HEK293 (cell line): ENCODE results near the gene DNAJC13.

Experiments
- CTCF ChIA-PET: fragments of 350-600 bp; formaldehyde crosslinking; extraction: SDS; loops from one replicate; lab custom pipeline; 2021; ENCODE audit warnings: antibody characterized with exemption; lab: Yijun Ruan, JAX
- POLR2A ChIA-PET: fragments of 300-600 bp; formaldehyde crosslinking; extraction: SDS; loops from one replicate; lab custom pipeline; 2020; ENCODE audit warnings: antibody characterized with exemption, inconsistent platforms; lab: Yijun Ruan, JAX
- H3K27ac ChIP-seq: fragments of 200-500 bp; sonication (Bioruptor generic); 2 replicates; pipeline ENCODE4 v1.5.1; 2014; ENCODE audit warnings: low read depth, low read length, control low read depth, inconsistent platforms; ENCODE audit errors: extremely low read depth
- H3K36me3 ChIP-seq, 2 experiments: fragments of 200-500 bp in 1 of 2; sonication (Bioruptor generic) in 1 of 2; 1 replicate in 1 of 2; 2 replicates in 1 of 2; pipeline ENCODE4 v1.5.1; 2014 to 2017; ENCODE audit warnings: inconsistent platforms in 2 of 2, low read length in 2 of 2; ENCODE audit not compliant: control insufficient read depth in 2 of 2, insufficient read depth in 1 of 2
- H3K4me1 ChIP-seq: fragments of 200-500 bp; sonication (Bioruptor generic); 2 replicates; pipeline ENCODE4 v1.5.1; 2014; ENCODE audit warnings: mild to moderate bottlenecking, low read length, inconsistent platforms; ENCODE audit not compliant: control insufficient read depth, insufficient read depth
- H3K4me3 ChIP-seq: 2 replicates; pipeline ENCODE4 v1.5.1; 2011; ENCODE audit warnings: low read depth, mild to moderate bottlenecking, control low read depth, low read length, moderate library complexity
- H3K9me3 ChIP-seq: fragments of 200-500 bp; sonication (Bioruptor generic); 2 replicates; pipeline ENCODE4 v1.5.1; 2014; ENCODE audit warnings: low read depth, low read length, inconsistent platforms; ENCODE audit not compliant: control insufficient read depth, insufficient read depth
- PRDM1 ChIP-seq: fragments of 450-650 bp; formaldehyde crosslinking; IDR thresholded peaks from 2 replicates; pipeline ENCODE4; 2016; ENCODE audit warnings: missing biosample characterization, missing genetic modification characterization
- PRDM10 ChIP-seq: fragments of 450-650 bp; formaldehyde crosslinking; IDR thresholded peaks from 2 replicates; pipeline ENCODE4 v1.5.1; 2016; ENCODE audit warnings: missing biosample characterization, missing genetic modification characterization
- PRDM6 ChIP-seq: fragments of 450-650 bp; formaldehyde crosslinking; IDR thresholded peaks from 2 replicates; pipeline ENCODE4 v1.5.1; 2017; ENCODE audit warnings: missing biosample characterization, missing genetic modification characterization
- SP2 ChIP-seq: fragments of 450-650 bp; formaldehyde crosslinking; IDR thresholded peaks from 2 replicates; pipeline ENCODE4 v1.5.1; 2016; ENCODE audit warnings: missing biosample characterization, missing genetic modification characterization
- SP7 ChIP-seq: fragments of 450-650 bp; formaldehyde crosslinking; IDR thresholded peaks from 2 replicates; pipeline ENCODE4 v1.5.1; 2016; ENCODE audit warnings: missing biosample characterization, missing genetic modification characterization
- WT1 ChIP-seq: fragments of 450-650 bp; formaldehyde crosslinking; IDR thresholded peaks from 2 replicates; pipeline ENCODE4 v1.5.1; 2016; ENCODE audit warnings: missing biosample characterization, missing genetic modification characterization
- YY1 ChIP-seq: fragments of 450-650 bp; formaldehyde crosslinking; IDR thresholded peaks from 2 replicates; pipeline ENCODE4 v1.5.1; 2018; ENCODE audit warnings: missing biosample characterization, missing genetic modification characterization
- YY2 ChIP-seq: fragments of 450-650 bp; formaldehyde crosslinking; IDR thresholded peaks from 2 replicates; pipeline ENCODE4 v1.5.1; 2016; ENCODE audit warnings: missing biosample characterization, missing genetic modification characterization
- ZBTB1 ChIP-seq: fragments of 450-650 bp; formaldehyde crosslinking; IDR thresholded peaks from 2 replicates; pipeline ENCODE4 v1.5.1; 2016; ENCODE audit warnings: missing biosample characterization, missing genetic modification characterization
- ZBTB26 ChIP-seq: fragments of 450-650 bp; formaldehyde crosslinking; optimal IDR thresholded peaks from 2 replicates; pipeline ENCODE3; 2016; ENCODE audit warnings: missing biosample characterization, mild to moderate bottlenecking, missing genetic modification characterization
- ZFP37 ChIP-seq: fragments of 450-650 bp; formaldehyde crosslinking; IDR thresholded peaks from 2 replicates; pipeline ENCODE4 v1.5.1; 2016; ENCODE audit warnings: missing biosample characterization, missing genetic modification characterization
- ZNF10 ChIP-seq: fragments of 450-650 bp; formaldehyde crosslinking; IDR thresholded peaks from 2 replicates; pipeline ENCODE4 v1.5.1; 2017; ENCODE audit warnings: missing biosample characterization, missing genetic modification characterization
- ZNF132 ChIP-seq: fragments of 450-650 bp; formaldehyde crosslinking; IDR thresholded peaks from 2 replicates; pipeline ENCODE4 v1.5.1; 2017; ENCODE audit warnings: missing biosample characterization, missing genetic modification characterization, borderline replicate concordance
- ZNF174 ChIP-seq: fragments of 450-650 bp; formaldehyde crosslinking; IDR thresholded peaks from 2 replicates; pipeline ENCODE4 v1.5.0; 2017; ENCODE audit warnings: missing biosample characterization, mild to moderate bottlenecking, missing genetic modification characterization
- ZNF214 ChIP-seq: fragments of 450-650 bp; formaldehyde crosslinking; IDR thresholded peaks from 2 replicates; pipeline ENCODE4 v1.5.1; 2017; ENCODE audit warnings: missing biosample characterization, mild to moderate bottlenecking, missing genetic modification characterization, borderline replicate concordance
- ZNF24 ChIP-seq: fragments of 450-650 bp; formaldehyde crosslinking; IDR thresholded peaks from 2 replicates; pipeline ENCODE4 v1.5.1; 2016; ENCODE audit warnings: missing biosample characterization, missing genetic modification characterization
- ZNF341 ChIP-seq: fragments of 450-650 bp; formaldehyde crosslinking; IDR thresholded peaks from 2 replicates; pipeline ENCODE4; 2016; ENCODE audit warnings: low read depth, missing biosample characterization, missing genetic modification characterization
- ZNF398 ChIP-seq: fragments of 450-650 bp; formaldehyde crosslinking; IDR thresholded peaks from 2 replicates; pipeline ENCODE4 v1.5.1; 2017; ENCODE audit warnings: missing biosample characterization, missing genetic modification characterization
- ZNF426 ChIP-seq: fragments of 450-650 bp; formaldehyde crosslinking; IDR thresholded peaks from 2 replicates; pipeline ENCODE4 v1.5.1; 2017; ENCODE audit warnings: missing biosample characterization, missing genetic modification characterization, mild to moderate bottlenecking, inconsistent platforms, moderate library complexity
- ZNF571 ChIP-seq: fragments of 450-650 bp; formaldehyde crosslinking; IDR thresholded peaks from 2 replicates; pipeline ENCODE4 v1.5.0; 2017; ENCODE audit warnings: missing biosample characterization, missing genetic modification characterization
- ZNF645 ChIP-seq: fragments of 450-650 bp; formaldehyde crosslinking; IDR thresholded peaks from 2 replicates; pipeline ENCODE4; 2016; ENCODE audit warnings: missing biosample characterization, missing genetic modification characterization
- ZNF654 ChIP-seq: fragments of 450-650 bp; formaldehyde crosslinking; IDR thresholded peaks from 2 replicates; pipeline ENCODE4 v1.5.1; 2016; ENCODE audit warnings: low read depth, missing biosample characterization, missing genetic modification characterization
- ZNF664 ChIP-seq: fragments of 450-650 bp; formaldehyde crosslinking; IDR thresholded peaks from 2 replicates; pipeline ENCODE4 v1.5.1; 2016; ENCODE audit warnings: missing biosample characterization, missing genetic modification characterization
- ZNF776 ChIP-seq: fragments of 450-650 bp; formaldehyde crosslinking; IDR thresholded peaks from 2 replicates; pipeline ENCODE4 v1.5.0; 2017; ENCODE audit warnings: missing biosample characterization, missing genetic modification characterization, borderline replicate concordance
- ZNF830 ChIP-seq: fragments of 450-650 bp; IDR thresholded peaks from 2 replicates; pipeline ENCODE4 v1.5.0; 2018; ENCODE audit warnings: missing biosample characterization, missing genetic modification characterization, low read depth, mild to moderate bottlenecking, moderate library complexity

The DNAJC13 gene

GRCh38 chr3:132414841-132415240 lies 2.5 kb upstream of the DNAJC13 start (continued):
- TF ChIP-seq ZNF664 (tag by site-specific recombination) (no peak), ZNF398 (no peak), ZBTB1 (tag by site-specific recombination) (no peak), ZNF132 (tag by site-specific recombination) (no peak)

GRCh38 chr3:132416161-132416560 lies 1.1 kb upstream of the DNAJC13 start:
- H3K27ac ChIP-seq = no peak overlapping the region
- TF ChIP-seq YY2 (tag by site-specific recombination) = no peak
- no peak for TF ChIP-seq PRDM6
- no peak for TF ChIP-seq ZNF645 (tag by site-specific recombination)
- TF ChIP-seq SP7 = no peak
- TF ChIP-seq ZBTB26 = no peak
- TF ChIP-seq YY1 = no peak
- no peak for TF ChIP-seq ZNF571
- no peak for TF ChIP-seq ZFP37
- TF ChIP-seq ZNF426 (tag by site-specific recombination) = no peak
- TF ChIP-seq ZNF830 (tag by site-specific recombination) = no peak
- TF ChIP-seq ZNF24 (tag by site-specific recombination) = no peak
- no peak for TF ChIP-seq WT1 (tag by site-specific recombination)
- no peak for TF ChIP-seq ZNF654 (tag by site-specific recombination)
- CTCF ChIA-PET = interaction anchor here (0.6 kb wide), 1 partner anchor 27 kb away, joined by 3 read pairs; no protein-coding TSS in a partner anchor
- no peak overlapping the region for H3K4me3 ChIP-seq
- POLR2A ChIA-PET = no interaction called here
- H3K4me1 ChIP-seq = no peaks in the 10 kb centered on the region
- H3K9me3 ChIP-seq = no peaks in the 10 kb centered on the region
- no peaks in the 10 kb centered on the region for H3K36me3 ChIP-seq

- ChIA-PET POLR2A (interaction anchor here (0.8 kb wide), 1 partner anchor 45 kb away, joined by 3 read pairs; no protein-coding TSS in a partner anchor), CTCF (interaction anchor here (0.6 kb wide), 1 partner anchor 252 kb away, joined by 3 read pairs; no protein-coding TSS in a partner anchor)
- Histone ChIP-seq H3K27ac (peak overlapping the region; percentile 74; the same call in 1 of the 2 replicates), H3K9me3 (no peaks in the 10 kb centered on the region), H3K36me3 (no peaks in the 10 kb centered on the region), H3K4me1 (no peaks in the 10 kb centered on the region), H3K4me3 (peak overlapping the region; percentile 99)
- peak; percentile 84 for TF ChIP-seq ZNF341 (tag by site-specific recombination)
- no peak for TF ChIP-seq ZNF776 (tag by site-specific recombination)
- peak; percentile 71 for TF ChIP-seq PRDM10 (tag by site-specific recombination)
- no peak for TF ChIP-seq ZNF10 (tag by site-specific recombination)
- TF ChIP-seq ZNF214 (tag by site-specific recombination) = no peak
- peak; percentile 35 for TF ChIP-seq SP2 (tag by site-specific recombination)
- no peak for TF ChIP-seq ZNF174
- TF ChIP-seq PRDM1 = 0 out of 2 replicates have a peak, but pooled peaks have one; percentile 31
Measured at GRCh38 chr3:132417695-132418411, 551 bp downstream of the DNAJC13 start.
